Activated CD4-positive, alpha-beta T cell treated with anti-CD3 and anti-CD28 coated beads, Interleukin-2, amount 50 U/mL, for 1 hour (primary cell): ENCODE results near the gene PGBD5.
"Not testable (repeated sequence)": the region's sequence is repeated elsewhere in the genome, so short reads cannot be mapped to it uniquely, and the experiment has no call there.

Experiments used
- DNase-seq: peaks from one replicate; pipeline ENCODE4 v3.0.0-alpha.2; 2020

The PGBD5 gene

DNA sequence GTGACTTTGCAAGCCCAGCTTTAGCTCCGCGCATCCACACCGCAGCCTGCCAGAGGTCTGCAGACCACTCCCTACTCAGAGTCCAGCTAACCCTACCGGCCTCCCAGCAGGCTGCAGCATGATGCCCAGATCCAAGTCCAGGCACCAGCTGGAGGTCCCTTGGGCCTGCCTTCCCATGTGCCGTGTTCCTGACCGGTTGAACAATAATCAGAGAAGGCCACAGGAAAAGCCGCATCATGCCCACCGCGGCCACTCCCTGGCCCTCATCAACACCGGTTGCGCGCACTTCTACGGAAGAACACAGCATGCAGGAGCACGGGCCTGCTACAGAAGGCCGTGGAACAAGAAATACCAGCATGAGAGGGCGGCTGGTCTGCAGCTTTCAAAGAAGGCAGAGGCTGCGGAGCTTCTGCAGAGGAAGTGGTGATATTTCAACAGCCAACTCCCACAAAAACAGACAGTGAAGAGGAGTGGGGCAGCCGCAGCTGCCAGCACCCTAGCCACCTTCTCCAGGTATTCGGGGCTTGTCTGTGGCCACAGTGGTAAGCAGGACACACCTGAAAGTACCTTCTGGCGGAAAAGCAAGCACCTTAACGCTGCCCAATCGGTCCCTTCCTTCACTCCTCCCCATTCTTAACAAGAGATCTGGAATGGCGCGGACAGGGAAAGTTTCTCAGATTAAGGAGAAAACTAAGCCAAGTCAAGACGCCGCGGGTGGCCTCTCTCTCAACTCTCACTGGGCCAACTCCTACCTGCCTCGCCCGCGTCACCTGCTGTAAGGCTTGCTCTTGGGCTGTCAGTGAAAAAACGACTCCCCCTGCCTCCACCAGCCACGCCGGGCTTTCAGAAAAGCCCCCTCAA, 1.5 kb downstream of the PGBD5 start:
- DNase-seq, result no peak

DNA sequence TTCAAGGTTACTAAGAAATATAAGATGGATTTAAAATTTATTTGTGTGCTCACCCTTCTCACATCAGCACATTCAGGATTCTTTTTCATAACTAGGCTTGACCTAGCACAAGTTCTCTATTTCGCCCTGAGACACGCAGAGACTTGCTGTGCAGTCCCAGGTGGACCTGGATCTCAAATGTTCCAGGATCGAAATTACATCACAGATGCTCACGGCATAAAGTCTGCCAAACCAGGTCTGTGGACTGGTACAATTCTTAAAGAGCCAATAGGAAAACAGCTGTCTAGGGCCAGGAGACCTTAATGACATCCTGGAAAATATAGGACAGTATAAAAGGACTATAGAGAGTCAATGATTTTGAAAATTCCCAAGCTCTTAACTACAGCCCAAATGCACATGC, 2.2 kb downstream of the PGBD5 start:
- no peak for DNase-seq

DNA sequence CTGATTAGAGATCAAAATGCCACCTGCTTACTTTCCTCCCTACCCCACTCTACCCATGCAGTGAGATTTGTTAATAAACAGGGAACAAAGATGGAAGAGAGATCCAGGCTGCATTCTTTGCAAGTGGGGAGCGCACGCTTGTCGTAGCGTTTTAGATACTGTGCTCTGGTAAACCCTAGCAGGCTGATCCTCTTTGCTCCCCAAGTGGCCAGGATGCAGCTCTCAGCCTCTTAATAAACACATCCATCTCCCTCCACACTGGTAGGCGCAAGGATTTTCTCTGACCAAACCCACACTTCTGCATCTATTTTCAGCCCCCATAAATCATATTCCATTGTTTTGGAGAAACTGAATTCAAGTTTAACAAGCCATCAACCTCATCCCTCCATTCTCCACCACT, 2.9 kb downstream of the PGBD5 start:
- no peak for DNase-seq

DNA sequence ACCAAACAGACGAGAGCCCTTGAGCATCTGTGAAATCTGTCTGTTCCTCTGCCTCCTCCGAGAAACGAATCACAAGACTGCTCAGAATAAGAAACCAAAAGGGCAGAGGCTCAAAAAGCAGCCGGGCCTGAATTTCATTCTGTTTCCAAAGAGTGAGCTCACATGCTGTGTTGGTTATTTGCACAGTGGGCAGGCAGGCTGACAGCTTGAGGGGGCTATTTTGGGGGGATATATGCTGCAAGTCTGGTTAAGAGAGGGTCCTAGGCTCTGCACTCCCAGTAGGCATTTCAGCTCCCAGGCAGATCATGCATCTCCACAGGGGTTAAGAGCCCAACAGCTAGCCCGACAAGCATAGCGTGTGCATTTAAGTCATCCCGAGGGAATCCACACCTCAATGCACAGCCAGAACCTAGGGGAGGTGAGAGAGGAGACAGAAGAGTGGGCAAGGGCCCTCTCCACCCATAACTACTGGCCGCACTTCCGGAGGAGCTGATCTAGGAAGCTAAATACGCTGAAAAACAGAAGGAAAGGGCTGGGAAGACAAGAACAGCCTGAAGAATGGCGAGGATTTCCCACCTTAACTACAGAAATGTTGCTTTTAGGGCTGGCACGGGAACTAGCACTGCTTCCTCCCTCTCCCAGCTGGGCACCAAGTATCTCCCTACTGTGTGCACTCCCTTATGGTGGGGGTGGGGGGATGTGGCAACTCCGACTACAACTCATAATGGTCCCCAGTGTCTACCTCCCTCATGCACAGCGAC, 3.7 kb downstream of the PGBD5 start:
- DNase-seq, result no peak

DNA sequence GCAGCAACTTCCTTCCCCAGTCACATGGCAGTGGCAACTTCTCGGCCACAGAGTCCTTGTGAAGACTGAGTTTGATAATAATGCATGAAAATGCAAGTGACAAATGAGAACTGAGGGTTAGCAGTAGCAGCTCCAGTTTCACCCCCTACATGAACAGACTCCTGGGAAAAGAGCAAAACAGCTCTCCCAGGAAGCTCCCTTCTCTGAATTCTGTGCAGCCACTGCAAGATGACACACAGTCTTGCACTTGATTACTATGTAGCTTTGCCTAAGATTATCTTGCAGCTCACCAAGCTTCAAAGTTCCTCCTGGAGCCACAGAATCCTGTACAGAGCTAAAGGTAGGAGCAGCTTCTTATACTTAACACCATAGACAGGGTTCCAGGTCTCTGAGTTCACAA, 4.7 kb downstream of the PGBD5 start:
- no peak for DNase-seq

DNA sequence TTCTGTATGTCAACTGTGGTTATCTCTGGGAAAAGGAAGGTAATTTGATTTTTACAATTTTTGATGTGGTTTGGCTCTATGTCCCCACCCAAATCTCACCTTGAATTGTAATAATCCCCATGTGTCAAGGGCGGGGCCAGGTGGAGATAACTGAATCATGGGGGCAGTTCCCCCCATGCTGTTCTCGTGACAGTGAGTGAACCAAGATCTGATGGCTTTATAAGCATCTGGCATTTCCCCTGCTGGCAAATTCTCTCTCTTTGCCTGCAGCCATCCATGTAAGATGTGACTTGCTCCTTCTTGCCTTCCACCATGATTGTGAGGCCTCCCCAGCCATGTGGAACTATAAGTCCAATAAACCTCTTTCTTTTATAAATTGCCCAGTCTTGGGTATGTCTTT, 5.8 kb downstream of the PGBD5 start:
- not testable (repeated sequence) for DNase-seq

DNA sequence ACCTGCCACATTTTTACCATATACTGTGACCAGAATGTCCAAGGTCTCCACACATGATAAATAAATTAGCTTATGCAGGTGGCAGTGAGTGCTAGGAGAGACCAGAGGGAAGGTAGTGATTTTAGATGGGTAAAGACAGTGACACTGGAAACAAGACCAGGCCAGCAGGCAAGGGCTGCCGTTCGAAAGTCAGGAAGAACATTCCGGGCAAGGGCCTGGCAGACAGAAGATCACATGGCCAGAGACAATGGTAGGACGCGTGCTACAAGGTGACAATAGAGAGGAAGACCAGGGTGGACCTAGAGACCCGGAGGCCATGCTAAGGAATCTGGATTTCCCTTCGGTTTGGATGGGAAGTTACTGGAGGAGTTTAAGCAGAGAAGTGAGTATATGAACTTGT, 9.7 kb downstream of the PGBD5 start:
- DNase-seq, result no peak

DNA sequence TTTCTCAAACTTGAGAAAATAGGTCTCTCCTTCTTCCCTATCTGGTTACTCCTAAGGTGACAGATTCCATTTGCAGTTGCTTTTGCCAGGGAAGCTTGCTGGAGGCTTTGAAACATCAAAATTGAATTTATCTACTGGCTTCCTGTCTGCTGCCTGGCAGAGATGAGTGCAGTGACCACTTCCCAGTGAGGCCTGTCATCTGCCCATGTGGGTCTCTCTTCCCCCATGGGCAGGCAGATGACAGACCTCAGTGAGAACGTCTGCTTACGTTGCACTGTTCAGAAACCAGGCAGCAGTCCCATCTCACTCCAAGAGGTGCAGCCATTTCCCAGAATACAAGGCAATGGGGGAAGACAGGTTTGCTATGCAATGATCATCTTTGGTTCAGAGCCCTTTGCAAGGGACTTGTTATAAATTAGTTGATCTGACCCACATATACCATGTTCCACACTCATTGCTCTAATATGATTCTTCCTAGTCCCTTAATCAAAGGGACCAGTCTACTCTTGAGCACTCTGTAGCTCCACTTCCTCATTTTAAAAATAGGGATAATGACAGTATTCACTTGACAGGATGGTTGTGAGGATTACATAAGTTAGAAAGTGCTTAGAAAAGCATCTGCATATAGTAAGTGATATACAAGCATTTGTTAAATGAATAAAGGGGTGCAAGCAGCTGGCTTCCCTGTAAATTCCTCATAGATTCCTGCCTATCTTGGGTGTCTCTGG, 10.6 kb downstream of the PGBD5 start:
- DNase-seq, result no peak

DNA sequence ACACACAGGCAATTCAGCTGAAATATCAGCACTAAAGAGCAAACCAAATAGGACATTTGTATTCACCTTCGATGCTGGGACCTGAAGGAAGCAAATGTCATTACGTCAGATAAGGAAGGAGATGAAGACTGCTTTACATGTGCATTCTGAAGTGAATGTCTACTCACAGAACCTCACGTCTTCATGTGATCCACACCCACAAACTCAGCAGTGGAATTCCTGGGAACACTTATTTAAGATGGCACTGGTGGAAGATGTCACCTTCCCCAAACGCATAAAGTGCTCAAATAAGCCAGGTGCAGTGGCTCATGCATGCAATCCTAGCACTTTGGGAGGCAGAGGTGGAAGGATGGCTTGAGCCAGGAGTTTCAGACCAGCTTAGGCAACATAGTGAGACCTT, 11.4 kb downstream of the PGBD5 start:
- no peak for DNase-seq

DNA sequence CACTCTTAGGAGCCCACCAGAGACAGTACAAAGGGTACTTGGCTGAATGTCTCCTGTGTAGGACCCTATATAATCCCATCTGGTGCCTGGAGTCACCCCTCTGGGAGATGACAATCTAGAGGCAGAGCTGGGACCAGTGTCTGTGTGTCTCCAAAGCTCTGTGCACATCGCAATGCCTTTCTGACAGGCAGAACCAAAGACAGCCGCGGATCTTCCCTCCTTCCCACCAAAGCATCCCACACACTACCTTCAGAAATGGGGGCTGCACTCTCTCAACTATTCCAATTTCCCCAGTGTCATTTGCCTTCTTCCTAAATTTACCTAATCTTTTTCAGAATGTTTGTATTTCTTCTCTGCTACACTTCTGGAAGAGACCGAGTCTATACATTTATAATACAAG, 12.0 kb downstream of the PGBD5 start:
- no peak for DNase-seq

DNA sequence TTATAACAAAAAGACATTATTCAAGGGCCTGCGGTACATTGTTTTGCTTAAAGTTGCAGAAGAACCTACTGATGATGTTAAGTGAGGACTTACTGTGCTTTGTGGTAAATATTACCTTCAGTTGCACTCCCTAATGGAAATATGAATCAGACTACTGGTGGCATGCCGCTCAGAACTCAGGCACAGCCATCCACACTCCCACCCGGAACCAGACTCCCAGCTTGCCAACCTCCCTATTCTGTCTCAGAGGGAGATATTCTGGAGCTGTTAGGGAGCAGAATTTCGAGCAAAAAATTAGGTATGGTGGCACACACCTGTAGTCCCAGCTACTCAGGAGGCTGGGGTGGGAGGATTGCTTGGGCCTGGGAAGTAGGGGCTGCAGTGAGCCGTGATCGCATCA, 13.1 kb downstream of the PGBD5 start:
- DNase-seq, result no peak

DNA sequence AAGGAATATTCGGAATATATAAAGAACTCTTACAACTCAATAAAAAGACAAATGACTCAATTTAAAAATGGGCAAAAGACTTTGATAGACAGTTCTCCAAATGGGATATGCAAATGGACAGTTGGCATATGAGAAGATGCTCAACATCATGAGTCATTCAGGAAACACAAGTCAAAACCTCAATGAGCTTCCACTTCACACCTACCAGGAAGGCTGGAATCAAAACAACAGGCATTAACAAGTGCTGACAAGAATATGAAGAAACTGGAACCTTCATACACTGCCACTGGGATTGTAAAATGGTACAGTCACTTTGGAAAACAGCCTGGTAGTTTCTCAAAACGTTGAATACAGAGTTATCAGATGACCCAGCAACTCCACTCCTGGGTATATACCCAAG, 17.2 kb downstream of the PGBD5 start:
- no peak for DNase-seq

DNA sequence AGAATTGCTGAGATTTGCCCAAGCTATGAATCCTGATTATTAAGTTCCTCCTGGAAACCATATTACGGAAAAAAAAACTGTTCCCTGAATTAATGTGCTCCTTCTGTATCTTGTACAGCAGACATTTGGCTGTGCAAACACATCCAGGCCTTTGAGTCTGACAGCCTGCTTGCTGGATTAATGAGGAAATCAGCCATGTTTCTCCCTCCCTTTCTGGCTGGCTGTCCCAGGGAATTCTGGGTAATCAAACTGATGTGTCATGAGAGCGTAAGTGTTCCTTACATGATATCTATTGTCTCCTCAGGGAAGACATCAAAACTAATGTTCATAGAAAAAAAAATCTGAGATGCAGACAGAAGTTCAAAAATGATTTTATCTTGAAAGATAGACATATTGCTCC, 18.8 kb downstream of the PGBD5 start:
- no peak for DNase-seq

DNA sequence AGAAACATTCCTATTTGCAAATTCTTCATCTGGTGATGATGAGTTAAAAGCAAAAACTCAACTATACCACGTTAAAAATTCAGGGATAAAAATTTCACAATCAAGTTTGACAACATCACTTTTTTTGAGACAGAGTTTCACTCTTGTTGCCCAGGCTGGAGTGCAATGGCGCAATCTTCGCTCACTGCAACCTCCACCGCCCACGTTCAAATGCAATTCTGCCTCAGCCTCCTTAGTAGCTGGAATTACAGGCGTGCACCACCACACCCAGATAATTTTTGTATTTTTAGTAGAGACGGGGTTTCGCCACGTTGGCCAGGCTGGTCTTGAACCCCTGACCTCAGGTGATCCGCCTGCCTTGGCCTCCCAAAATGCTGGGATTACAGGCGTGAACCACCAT, 19.4 kb downstream of the PGBD5 start:
- DNase-seq, result not testable (repeated sequence)

DNA sequence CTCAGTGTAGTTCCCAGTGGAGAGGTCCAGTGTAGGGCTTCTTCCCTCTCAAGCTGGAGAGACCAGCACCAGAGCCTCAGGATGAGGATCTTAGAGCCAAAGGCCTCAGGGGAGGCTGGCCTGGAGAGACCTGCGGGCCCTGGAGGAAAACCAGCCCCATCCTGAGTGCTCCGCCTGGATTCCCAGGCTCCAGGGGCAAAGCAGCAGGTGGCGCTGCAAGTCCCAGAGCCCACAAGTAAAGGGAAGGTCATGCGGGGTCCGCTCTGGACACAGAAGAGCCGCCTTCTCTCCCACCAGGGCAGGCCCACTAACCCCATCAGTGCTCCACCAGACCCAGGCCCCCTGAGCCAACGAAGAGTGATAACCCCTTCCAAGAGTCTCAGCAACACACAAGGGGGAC, 22.7 kb downstream of the PGBD5 start:
- DNase-seq, result no peak

DNA sequence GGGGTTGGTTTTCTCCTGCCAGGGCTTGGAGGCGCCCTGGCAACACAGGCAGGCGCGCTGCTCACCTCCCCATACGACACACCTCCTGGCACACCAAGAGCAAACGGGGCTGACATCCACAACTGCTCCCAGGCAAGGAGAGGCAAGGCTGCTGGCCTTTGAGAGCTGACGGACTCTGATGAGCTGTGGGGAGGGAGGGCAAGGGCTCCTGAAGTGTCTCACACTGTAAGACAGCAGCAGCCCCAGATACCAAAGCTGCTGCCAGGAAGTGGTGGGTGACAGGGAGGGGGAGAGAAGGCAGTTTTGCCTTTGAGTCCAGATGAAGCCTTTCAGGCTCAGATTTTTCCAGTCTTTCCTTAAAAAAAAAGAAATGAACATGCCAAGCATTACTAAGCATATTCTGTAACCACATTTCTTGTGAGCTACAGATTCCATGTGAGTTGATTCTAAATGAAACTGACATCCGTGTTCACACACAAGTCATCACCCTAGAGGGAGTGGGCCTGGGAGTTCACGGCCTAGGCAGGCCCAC, 24.3 kb downstream of the PGBD5 start:
- DNase-seq, result no peak

DNA sequence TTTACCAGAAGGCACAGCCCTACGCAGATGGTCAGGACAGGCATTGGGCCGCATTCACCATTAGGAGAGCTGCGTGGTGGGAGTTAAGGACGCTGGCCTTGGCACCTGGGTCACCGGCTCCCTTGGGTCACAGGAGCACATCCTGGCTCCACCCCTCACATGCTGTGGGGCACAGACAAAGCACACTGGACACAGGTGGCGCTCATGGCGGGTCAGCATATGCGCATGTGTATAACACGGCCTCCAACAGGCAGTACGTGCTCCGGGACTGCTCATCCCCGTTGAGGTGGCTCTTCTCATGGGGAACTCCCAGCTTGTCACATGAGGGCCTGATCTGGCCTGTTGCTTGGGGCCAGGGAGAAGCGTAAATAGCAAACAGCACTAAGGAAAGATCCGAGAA, 25.0 kb downstream of the PGBD5 start:
- no peak for DNase-seq

DNA sequence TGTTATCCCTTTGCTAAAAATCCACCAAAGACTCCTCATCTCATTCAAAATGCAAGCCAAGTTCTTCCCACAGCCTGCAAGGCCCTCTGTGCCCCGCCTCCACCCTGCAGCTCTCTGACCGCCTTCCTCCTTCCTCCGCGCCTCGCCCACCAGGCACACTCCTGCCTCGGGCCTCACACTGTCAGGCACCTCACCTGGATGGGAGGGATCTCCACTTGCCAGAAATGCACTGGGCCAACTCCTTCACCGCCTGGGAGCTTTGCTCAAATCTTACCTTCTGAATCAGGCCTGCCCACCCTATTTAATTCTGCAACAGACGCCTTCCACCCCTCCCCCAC, 26.2 kb downstream of the PGBD5 start:
- DNase-seq, result no peak

DNA sequence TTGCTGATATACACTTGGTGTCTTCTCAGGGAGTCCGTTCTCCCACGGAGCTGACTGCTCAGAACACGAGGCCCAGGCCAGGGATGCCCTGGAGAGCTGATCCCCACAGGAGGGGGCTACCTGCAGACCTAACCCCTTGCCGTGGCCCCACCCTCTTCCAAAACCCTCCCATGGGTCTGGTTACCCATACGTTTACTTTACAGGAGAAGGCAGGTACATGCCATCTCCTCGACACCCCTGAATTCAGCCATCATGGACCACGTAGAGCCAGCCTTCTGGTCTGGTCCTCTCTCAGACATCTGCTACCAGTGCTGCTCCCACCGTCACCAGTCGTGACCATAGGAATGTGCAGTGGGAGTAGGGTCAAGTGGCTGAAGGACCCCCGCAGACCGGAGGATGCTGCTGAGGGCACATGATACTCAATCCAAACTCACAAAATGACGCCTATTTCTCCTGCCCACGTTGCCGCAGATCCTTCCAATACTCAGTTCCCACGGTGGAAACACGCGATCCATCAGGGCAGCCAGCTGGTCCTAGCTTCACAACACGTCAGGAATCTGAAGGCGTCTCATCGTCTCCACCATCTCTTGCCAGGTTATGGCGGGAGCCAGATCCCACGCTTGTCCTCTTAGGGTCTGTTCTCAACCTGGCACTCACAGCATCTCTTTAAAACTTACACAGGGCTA, 26.7 kb downstream of the PGBD5 start:
- no peak for DNase-seq

DNA sequence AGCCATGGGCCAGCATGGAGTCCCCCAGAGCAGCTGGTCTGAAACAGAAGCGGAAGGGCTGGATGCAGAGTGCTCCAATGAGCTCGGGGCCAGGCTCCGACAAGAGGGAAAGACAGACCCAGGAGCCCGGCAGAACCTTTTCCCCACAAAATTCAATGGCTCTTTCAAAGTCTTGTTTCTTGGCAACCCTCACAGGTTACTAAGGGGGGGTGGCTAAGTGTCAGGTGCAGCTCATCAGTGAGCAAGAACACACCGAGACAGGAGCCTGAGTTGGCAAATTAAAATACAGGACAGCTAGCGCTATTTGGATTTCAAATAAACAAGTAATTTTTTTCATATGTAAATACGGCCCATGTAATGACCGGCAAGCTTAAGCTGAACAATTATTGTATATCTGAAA, 27.3 kb downstream of the PGBD5 start:
- DNase-seq, result no peak

DNA sequence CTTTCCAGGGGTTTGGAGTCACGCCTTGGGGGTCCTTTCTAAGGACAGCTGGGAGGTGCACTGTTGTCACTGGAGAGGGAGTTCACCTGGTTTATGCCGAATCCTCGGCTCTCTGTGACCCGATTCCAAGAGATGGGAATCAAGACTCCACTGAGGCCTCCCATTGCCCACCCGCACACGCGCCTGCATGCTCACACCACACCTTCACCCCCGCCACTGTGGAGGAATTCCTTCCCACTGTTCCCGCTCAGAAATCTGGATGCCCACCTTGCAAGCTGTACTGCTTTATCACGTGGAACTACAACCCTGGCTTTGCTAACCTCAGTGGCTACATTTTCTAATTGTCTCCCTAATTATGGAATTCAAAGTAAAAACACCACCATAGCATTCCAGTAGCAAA, 29.2 kb downstream of the PGBD5 start:
- DNase-seq, result no peak

DNA sequence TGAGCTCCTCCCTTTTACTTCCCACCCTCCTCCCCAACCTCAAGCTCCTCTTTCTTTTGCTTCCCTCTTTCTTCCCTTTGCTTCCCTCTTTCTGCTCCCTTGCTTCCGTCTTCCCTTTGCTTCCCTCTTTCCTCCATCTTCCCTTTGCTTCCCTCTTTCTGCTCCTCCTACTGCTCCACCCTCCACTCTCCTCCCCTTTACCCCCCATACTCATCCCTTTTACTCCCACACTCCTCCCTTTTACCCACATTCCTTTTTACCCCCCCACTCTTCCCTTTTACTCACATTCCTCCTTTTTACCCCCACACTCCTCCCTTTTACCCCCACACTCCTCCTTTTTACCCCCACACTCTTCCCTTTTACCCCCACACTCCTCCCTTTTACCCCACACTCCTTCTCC, 30.2 kb downstream of the PGBD5 start:
- no peak for DNase-seq

DNA sequence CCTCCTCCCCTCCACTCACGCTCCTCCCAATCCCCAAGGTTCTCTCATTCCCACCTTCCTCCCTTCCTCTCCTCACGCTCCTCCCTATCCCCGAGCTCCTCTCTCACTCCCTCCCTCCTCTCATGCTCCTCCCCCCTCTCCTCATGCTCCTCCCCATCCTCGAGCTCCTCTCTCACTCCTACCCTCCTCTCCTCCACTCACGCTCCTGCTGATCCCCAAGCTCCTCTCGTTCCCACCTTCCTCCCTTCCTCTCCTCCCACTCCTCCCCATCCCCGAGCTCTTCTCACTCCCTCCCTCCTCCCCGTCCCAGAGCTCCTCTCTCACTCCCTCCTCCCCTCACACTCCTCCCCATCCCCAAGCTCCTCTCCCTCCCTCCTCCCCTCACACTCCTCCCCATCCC, 31.4 kb downstream of the PGBD5 start:
- no peak for DNase-seq
